Fibroblast of lung (primary cell): Measurements from ENCODE around the gene APPL2. TPM values are rescaled to one million over a fixed set of nuclear protein-coding genes. Genes with fewer than 3 reads are reported as not detected.

Experiments
- DNase-seq, 2 donors: peaks; one replicate each; pipeline versions ENCODE4 v3.0.0 to v3.0.0-alpha.2; 2010; ENCODE audit warnings: low read depth in 2 of 2
- H2AFZ ChIP-seq: 2 replicates; pipeline ENCODE4 v1.5.1; 2012; ENCODE audit warnings: low read length, control low read depth, inconsistent platforms
- H3K27ac ChIP-seq: 2 replicates; pipeline ENCODE4 v1.5.1; 2011; ENCODE audit warnings: low read length, control low read depth; ENCODE audit not compliant: insufficient read depth
- H3K27me3 ChIP-seq: 2 replicates; pipeline ENCODE4 v1.5.1; 2011; ENCODE audit warnings: mild to moderate bottlenecking, low read length; ENCODE audit not compliant: control insufficient read depth, insufficient read depth
- H3K36me3 ChIP-seq: 2 replicates; pipeline ENCODE4 v1.5.1; 2011; ENCODE audit warnings: low read length; ENCODE audit not compliant: control insufficient read depth, insufficient read depth
- H3K4me1 ChIP-seq: 2 replicates; pipeline ENCODE4 v1.5.1; 2011; ENCODE audit warnings: low read length; ENCODE audit not compliant: control insufficient read depth, insufficient read depth; ENCODE audit errors: extremely low read depth
- H3K4me2 ChIP-seq: 2 replicates; pipeline ENCODE4 v1.5.1; 2011; ENCODE audit warnings: low read length, control low read depth; ENCODE audit not compliant: insufficient read depth; ENCODE audit errors: extremely low read depth
- H3K4me3 ChIP-seq, 4 experiments: fragments of 200-600 bp in 1 of 4; sonication (generic) in 1 of 4; replicated peaks in 1 of 4; 2 replicates each; pipeline ENCODE4 v1.5.1; 2011 to 2016; ENCODE audit warnings: low read length in 4 of 4, low read depth in 3 of 4, mild to moderate bottlenecking in 3 of 4, control low read depth in 2 of 4, inconsistent platforms in 1 of 4, mixed read lengths in 1 of 4; ENCODE audit not compliant: insufficient read depth in 1 of 4; ENCODE audit errors: control extremely low read depth in 1 of 4
- H3K79me2 ChIP-seq: 2 replicates; pipeline ENCODE4 v1.5.1; 2012; ENCODE audit warnings: mild to moderate bottlenecking, low read length, inconsistent platforms; ENCODE audit not compliant: control insufficient read depth, insufficient read depth
- H3K9ac ChIP-seq: 2 replicates; pipeline ENCODE4 v1.5.1; 2011; ENCODE audit warnings: mild to moderate bottlenecking, low read length, control low read depth; ENCODE audit not compliant: insufficient read depth
- H3K9me3 ChIP-seq: 2 replicates; pipeline ENCODE4 v1.5.1; 2012; ENCODE audit warnings: low read depth, low read length; ENCODE audit not compliant: control insufficient read depth, insufficient read depth
- H4K20me1 ChIP-seq: 2 replicates; pipeline ENCODE4 v1.5.1; 2011; ENCODE audit warnings: low read length; ENCODE audit not compliant: control insufficient read depth, insufficient read depth; ENCODE audit errors: extremely low read depth
- EZH2 ChIP-seq: IDR thresholded peaks from 2 replicates; pipeline ENCODE4 v1.5.1; 2012; ENCODE audit warnings: low read length, control low read depth, mild to moderate bottlenecking; ENCODE audit errors: missing control alignments
- polyA plus RNA-seq, 2 donors: library from polyadenylated mRNA; depleted of rRNA in 1 of 2; stranded (reverse) in 1 of 2; unstranded in 1 of 2; fragments of >200 nt; gene quantifications; 2 replicates each; pipeline ENCODE4 v1.2.1, GENCODE V29; 2011 to 2012; ENCODE audit warnings: missing spikeins in 1 of 2
- total RNA-seq: library from RNA; depleted of rRNA; stranded (reverse); fragments of >200 nt; gene quantifications from 2 replicates; pipeline ENCODE4 v1.2.1, GENCODE V29; 2014
- TF ChIP-seq, protein P1 (sequence below), 2 donors: IDR thresholded peaks in 1 of 2; conservative IDR thresholded peaks in 1 of 2; 1 replicate in 1 of 2; 2 replicates in 1 of 2; pipeline ENCODE4 v1.5.1; 2011 to 2012; ENCODE audit warnings: low read length in 2 of 2, control low read depth in 1 of 2, inconsistent platforms in 1 of 2, low read depth in 1 of 2, mild to moderate bottlenecking in 1 of 2

The APPL2 gene
- total and polyA plus RNA-seq, 2 donors (not counting 1 experiment from before 2014, with no cell fraction given), result 53.8 to 68.0 TPM

DNA sequence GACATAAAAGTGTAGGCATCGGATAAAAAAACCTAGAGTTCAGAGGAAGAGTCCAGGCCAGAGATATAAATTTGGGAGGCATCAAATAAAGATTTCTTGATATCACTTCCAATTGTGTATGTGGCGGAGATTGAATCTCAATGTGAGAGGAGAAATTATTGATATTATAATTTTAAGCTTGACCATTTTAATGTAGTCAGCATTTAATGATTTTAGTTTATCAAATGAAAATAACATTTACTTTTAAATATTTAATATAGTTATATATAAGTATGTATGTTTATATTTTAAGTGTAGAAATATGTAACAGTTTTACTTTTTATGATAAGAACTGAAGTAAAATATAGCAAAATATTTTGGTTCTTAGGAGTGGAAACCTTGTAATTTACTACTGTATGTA lies 79.7 kb downstream of the APPL2 start:
- Histone ChIP-seq H3K79me2 (no peaks in the 10 kb centered on the region), H3K4me3 (no peak overlapping the region), H3K36me3 (peaks cover 6% of the 10 kb centered on the region), H3K27ac (no peak overlapping the region), H3K4me2 (no peak overlapping the region), H2AFZ (no peak overlapping the region), H3K9ac (no peak overlapping the region), H3K9me3 (no peaks in the 10 kb centered on the region), H3K4me1 (no peaks in the 10 kb centered on the region), H3K27me3 (no peaks in the 10 kb centered on the region), H4K20me1 (no peaks in the 10 kb centered on the region)
- DNase-seq, result no peak
- no peak for TF ChIP-seq EZH2
- TF ChIP-seq, protein P1, sequence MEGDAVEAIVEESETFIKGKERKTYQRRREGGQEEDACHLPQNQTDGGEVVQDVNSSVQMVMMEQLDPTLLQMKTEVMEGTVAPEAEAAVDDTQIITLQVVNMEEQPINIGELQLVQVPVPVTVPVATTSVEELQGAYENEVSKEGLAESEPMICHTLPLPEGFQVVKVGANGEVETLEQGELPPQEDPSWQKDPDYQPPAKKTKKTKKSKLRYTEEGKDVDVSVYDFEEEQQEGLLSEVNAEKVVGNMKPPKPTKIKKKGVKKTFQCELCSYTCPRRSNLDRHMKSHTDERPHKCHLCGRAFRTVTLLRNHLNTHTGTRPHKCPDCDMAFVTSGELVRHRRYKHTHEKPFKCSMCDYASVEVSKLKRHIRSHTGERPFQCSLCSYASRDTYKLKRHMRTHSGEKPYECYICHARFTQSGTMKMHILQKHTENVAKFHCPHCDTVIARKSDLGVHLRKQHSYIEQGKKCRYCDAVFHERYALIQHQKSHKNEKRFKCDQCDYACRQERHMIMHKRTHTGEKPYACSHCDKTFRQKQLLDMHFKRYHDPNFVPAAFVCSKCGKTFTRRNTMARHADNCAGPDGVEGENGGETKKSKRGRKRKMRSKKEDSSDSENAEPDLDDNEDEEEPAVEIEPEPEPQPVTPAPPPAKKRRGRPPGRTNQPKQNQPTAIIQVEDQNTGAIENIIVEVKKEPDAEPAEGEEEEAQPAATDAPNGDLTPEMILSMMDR (conservative IDR thresholded peaks at IDR 0.05 in 1 of 2, IDR thresholded peaks at IDR 0.05 in 1 of 2; ENCODE audit: low read depth in 1 of 2, low read length in 2 of 2), result no peak

DNA sequence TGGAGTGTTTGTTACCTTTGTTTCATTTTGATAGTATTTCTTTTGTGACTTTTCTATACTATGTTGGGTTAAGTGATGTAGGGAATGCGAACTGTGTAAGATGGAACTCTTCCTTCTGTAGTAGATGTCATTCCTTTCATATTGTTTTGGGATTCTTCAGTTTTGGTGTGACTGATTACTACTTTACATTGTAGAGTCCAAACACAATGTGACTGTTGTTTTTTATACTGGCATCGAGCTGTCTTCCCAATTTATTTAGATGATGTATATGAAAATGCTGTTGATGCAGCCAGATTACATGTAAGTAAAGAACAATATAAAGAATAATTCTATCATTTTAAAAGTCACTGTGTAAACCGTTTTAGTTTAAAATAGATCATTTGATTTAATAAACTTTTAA lies 93.7 kb downstream of the APPL2 start:
- peaks cover 2% of the 10 kb centered on the region for H3K36me3 ChIP-seq
- no peak overlapping the region for H3K9ac ChIP-seq
- no peak for TF ChIP-seq EZH2
- TF ChIP-seq, protein P1 (conservative IDR thresholded peaks at IDR 0.05 in 1 of 2, IDR thresholded peaks at IDR 0.05 in 1 of 2; ENCODE audit: low read depth in 1 of 2, low read length in 2 of 2), result no peak
- no peak overlapping the region for H3K4me2 ChIP-seq
- no peaks in the 10 kb centered on the region for H3K27me3 ChIP-seq
- DNase-seq, result no peak
- H2AFZ ChIP-seq, result no peak overlapping the region
- no peak overlapping the region for H3K27ac ChIP-seq
- no peak overlapping the region for H3K4me3 ChIP-seq
- H3K4me1 ChIP-seq, result no peaks in the 10 kb centered on the region
- no peaks in the 10 kb centered on the region for H3K9me3 ChIP-seq
- H4K20me1 ChIP-seq, result no peaks in the 10 kb centered on the region
- H3K79me2 ChIP-seq, result no peaks in the 10 kb centered on the region

DNA sequence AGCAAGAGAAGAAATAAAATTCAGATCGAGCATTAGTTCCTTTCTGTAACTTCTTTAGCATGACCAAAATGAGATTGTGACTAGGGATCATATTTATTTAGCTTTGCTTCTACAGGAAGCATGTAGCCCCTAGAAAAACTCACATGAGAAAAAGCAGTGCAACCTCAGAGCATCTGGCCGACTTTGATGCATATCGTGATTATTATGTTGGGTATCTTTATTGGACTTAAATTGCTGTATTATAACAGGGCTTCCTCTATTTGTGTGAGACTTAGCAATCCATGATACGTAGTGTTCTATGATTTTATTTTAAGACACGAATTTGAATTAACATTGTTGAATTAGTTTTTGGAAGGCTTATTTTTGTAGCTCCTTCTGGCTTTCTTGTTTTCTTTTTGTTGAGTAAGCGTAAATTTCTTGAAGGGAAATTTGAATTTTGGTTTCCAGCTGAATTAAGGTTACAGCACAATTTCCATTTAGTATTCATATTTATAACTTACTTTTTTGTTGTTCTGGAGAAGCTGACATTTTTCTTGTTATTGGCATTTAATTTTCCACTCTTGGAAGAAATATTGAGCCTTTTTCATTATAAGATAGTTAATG lies 94.6 kb downstream of the APPL2 start:
- H3K9me3 ChIP-seq, result no peaks in the 10 kb centered on the region
- H3K27me3 ChIP-seq, result no peaks in the 10 kb centered on the region
- H3K79me2 ChIP-seq, result no peaks in the 10 kb centered on the region
- H4K20me1 ChIP-seq, result no peaks in the 10 kb centered on the region
- H3K9ac ChIP-seq, result no peak overlapping the region
- no peak for TF ChIP-seq EZH2
- TF ChIP-seq, protein P1 (conservative IDR thresholded peaks at IDR 0.05 in 1 of 2, IDR thresholded peaks at IDR 0.05 in 1 of 2; ENCODE audit: low read depth in 1 of 2, low read length in 2 of 2), result no peak
- H3K4me2 ChIP-seq, result no peak overlapping the region
- no peaks in the 10 kb centered on the region for H3K4me1 ChIP-seq
- H2AFZ ChIP-seq, result no peak overlapping the region
- H3K36me3 ChIP-seq, result no peaks in the 10 kb centered on the region
- H3K4me3 ChIP-seq, result no peak overlapping the region
- no peak for DNase-seq
- H3K27ac ChIP-seq, result no peak overlapping the region
